Fibroblast of pulmonary artery (primary cell): ENCODE results near the gene MALAT1.

Experiments used
- DNase-seq: peaks from one replicate; pipeline ENCODE4 v3.0.0-alpha.2; 2010; ENCODE audit warnings: low read depth
- H3K4me3 ChIP-seq: replicated peaks from 2 replicates; pipeline ENCODE4 v1.5.1; 2011; ENCODE audit warnings: low read depth, mild to moderate bottlenecking, control low read depth, low read length, moderate library complexity
- TF ChIP-seq, protein P1 (sequence below): IDR thresholded peaks from 2 replicates; pipeline ENCODE4 v1.5.1; 2011; ENCODE audit warnings: mild to moderate bottlenecking, control low read depth, low read length, inconsistent platforms; ENCODE audit errors: missing control alignments

The MALAT1 gene

DNA sequence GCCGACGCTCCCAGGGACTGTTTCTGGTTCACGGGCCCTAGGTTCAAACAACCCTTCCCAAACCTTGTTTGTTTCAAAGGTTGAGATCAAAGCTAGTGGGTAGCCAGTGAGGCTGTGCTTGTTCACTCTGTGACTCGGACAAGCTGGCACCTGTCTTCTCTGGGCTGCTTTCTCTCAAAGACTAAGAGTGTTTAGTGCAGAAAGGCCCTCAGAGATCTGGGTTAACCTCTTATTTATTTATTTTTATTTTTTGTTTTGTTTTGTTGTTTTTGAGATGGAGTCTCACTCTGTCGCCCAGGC is 13.0 kb upstream of the MALAT1 start:
- TF ChIP-seq, protein P1, sequence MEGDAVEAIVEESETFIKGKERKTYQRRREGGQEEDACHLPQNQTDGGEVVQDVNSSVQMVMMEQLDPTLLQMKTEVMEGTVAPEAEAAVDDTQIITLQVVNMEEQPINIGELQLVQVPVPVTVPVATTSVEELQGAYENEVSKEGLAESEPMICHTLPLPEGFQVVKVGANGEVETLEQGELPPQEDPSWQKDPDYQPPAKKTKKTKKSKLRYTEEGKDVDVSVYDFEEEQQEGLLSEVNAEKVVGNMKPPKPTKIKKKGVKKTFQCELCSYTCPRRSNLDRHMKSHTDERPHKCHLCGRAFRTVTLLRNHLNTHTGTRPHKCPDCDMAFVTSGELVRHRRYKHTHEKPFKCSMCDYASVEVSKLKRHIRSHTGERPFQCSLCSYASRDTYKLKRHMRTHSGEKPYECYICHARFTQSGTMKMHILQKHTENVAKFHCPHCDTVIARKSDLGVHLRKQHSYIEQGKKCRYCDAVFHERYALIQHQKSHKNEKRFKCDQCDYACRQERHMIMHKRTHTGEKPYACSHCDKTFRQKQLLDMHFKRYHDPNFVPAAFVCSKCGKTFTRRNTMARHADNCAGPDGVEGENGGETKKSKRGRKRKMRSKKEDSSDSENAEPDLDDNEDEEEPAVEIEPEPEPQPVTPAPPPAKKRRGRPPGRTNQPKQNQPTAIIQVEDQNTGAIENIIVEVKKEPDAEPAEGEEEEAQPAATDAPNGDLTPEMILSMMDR = no peak
- DNase-seq = no peak
- H3K4me3 ChIP-seq = no peak overlapping the region

DNA sequence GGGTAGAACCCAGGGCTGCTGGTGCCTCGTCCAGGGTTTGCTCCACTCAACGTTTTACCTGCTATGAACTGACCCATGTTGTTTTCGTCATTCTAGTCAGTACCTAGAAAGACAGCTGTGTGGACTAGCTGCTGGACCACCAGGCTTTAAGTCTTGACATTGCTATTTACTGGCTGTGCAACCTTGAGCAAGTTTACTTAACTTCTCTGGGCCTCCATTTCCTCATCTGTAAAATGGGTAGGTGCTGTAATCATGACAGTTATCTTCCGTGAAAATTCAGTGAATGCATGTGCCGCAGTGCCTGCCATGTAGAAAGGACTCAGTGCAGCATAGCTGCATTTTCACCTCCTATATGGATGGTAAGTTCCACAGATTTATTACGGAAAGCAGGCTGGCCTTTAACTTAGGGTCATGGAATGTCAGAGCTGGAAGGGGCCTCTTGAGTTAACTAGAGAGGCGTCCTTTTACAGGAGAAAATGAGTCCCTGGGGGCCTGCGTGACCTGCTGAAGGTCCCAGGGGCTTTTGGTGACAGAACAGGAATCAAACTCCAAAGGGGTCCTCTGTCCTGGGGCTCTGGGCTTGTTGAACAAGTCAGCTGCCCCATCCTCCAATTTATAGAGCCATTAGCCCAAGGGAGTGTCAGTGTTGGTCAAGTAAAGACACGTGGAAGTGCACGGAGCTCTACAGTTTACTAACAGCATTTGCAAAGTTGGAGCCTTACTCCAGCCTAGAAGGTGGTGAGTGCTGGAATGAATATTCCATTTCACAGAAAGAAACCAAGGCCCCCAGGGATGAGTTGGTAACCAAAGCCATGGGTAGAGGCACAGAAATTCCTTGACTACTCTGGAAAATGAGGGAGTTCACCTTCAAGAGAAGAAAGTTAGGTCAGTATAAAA is 12.0 kb upstream of the MALAT1 start:
- DNase-seq = no peak
- H3K4me3 ChIP-seq = no peak overlapping the region
- TF ChIP-seq, protein P1 = no peak

DNA sequence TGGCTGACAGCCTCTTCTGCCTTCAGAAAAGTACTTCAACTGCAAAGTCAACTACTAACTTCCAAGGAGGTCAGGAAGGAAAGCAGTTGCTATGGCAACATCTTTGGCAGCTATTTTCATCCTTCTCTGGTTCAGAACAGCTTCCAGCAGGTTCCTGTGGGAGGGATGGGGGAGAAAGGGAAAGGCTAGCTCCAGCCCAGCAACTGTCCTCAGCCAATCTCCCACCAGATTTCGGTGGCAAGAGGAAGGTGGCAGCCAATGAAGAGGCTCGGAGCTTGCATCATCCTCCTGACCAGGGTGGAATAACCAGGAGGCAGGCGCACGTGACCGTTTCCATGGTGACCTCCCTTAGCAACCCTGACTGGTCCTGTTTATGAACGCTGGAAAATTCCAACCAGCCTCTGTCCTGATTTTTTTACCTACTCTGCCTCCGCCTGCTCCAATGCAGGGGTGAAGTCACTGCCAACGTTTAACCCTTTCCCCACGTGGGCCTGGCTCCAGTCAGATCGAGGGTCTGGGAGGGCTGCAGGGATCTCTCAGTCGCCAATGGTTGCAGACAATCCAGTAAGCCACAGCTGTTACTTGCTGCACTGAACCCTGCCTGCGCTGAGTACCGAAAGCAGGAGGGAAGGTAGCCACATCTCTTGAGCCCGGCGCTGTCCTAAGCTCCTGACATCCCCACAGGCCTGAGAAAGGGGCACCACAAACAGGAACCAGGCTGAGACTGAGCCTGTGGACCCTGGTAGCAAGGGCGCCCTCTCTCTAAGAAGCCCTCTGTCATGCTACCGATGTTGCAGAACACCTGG is 11.2 kb upstream of the MALAT1 start:
- peak; percentile 100 for DNase-seq
- TF ChIP-seq, protein P1 = no peak
- H3K4me3 ChIP-seq = peak overlapping the region; percentile 23

DNA sequence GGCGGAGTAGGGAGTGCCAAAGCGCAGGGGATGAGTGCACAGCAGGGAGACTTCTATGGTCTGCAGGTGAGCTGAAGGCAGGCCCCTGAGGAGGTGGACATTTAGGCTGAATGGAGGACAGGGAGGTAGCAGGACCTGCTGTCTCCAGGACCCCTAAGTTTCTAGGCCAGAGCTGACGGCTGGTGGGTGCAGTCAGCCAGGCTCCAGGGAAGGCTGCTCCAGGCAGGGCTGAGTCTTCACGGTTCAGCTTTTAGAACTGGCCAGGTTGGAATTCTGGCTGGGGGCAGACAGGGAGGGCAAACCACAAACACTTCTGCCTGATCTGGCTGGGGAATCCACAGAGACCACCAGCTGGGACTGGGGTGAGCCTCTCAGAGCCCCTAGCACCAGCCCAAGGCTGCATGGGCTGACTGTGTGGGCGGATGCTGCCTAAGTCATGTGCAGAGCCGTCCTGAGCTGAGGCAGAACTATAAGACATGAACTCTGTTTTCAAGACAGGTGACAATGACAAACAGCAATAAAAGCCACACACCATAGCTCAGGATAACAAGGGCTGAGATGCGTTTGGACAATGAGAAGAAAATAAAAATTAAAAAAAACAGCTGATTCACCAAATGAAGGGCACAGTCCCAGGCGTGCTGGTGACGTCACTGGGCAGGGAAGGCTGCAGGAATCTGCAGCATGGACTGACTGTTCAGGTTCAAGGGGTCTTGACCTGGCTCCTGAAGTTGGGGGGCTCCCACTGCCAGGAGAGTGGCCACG is 10.4 kb upstream of the MALAT1 start:
- TF ChIP-seq, protein P1 = no peak
- DNase-seq = peak; percentile 70
- peak overlapping the region; percentile 23 for H3K4me3 ChIP-seq

DNA sequence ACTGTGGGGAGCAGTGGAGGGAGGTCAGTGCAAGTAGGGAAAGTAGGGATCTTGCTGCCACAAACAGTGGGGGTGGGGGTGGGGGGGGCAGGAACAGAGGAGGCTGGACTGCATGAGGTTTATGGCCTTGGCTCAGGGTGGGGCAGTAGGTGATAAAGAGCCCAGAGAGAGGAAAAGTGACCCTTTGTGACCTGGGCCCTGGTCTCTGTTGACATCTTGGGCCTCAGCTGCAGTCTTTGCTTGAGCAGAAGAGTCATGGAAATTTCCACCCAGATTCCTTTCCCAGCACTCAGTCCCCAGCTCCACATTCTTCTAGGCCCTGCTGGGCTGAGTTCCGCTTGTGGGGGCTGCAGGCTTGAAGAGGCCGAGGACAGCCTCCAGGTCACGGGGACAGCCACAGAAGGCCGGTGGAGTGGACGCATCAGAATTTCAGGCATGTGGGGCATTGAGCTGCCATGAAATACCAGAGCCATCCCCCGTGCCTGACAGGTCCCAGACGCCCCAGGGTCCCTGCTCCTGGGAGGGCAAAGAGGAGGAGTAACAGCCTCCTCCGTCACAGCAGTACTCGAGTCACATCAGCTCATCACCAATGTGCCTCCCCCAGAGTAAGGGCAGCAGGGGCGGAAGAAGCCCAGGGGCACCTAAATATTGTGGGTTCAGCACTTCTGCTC is 9.7 kb upstream of the MALAT1 start:
- H3K4me3 ChIP-seq = no peak overlapping the region
- DNase-seq = peak; percentile 87
- TF ChIP-seq, protein P1 = no peak

DNA sequence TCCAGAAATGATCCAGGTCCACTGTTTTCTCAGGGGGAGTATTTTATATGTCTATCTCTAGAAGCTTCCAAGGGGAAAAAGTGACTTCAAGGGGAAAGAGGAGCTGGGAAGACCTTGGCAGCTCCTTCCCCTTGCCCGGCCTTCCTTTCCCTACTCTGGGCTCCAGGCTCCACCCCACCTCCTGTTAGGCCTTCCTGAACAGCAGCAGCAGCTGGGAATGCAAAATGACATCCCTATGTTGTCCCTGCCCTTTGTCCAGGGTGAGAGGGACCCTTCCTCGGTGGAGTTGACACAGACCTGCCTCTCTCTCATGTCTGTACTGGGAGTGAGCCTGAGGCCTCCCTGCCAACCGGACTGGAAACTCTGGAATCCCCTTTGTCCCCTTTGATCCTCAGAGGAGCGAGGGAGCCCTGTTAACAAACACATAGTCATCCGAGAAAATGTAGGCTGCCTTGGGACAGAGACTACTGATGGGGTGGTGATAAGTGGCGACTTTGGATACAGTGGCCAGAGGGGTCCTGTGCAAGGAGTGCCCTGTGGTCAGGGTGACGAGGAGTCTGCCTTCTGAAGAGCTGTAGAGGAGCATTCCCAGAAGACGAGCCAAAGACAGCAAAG is 9.0 kb upstream of the MALAT1 start:
- no peak overlapping the region for H3K4me3 ChIP-seq
- TF ChIP-seq, protein P1 = no peak
- DNase-seq = peak; percentile 60
